H1 (cell line): Measurements from ENCODE around the gene LONP2. TPM values are rescaled to one million over a fixed set of nuclear protein-coding genes. Genes with fewer than 3 reads are reported as not detected.

Experiments used
- ASH2L ChIP-seq: fragments of 200-600, 300-600 bp; sonication (generic); IDR thresholded peaks from one replicate; pipeline ENCODE4 v1.7.1; 2017; ENCODE audit warnings: low read length
- CHD2 ChIP-seq: IDR thresholded peaks from 2 replicates; pipeline ENCODE4 v1.6.1; 2012; ENCODE audit warnings: low read length, improper control_type of control experiment
- EGR1 ChIP-seq: IDR thresholded peaks from 2 replicates; pipeline ENCODE4 v1.6.1; 2011; ENCODE audit warnings: low read depth, low read length, borderline replicate concordance
- GABPA ChIP-seq: IDR thresholded peaks from 2 replicates; pipeline ENCODE4 v1.6.1; 2011; ENCODE audit warnings: mild to moderate bottlenecking, low read length, moderate library complexity, borderline replicate concordance; ENCODE audit not compliant: insufficient read depth
- HDAC2 ChIP-seq, 2 experiments: fragments of 300-600 bp in 1 of 2; sonication (generic) in 1 of 2; IDR thresholded peaks; 2 replicates each; pipeline ENCODE4 v1.6.1; 2011 to 2012; ENCODE audit warnings: low read depth in 2 of 2, low read length in 2 of 2, mild to moderate bottlenecking in 2 of 2, moderate library complexity in 2 of 2, borderline replicate concordance in 1 of 2, inconsistent platforms in 1 of 2
- SIRT6 ChIP-seq: IDR thresholded peaks from one replicate; pipeline ENCODE4 v1.7.1; 2012; ENCODE audit warnings: low read length, inconsistent platforms
- TCF12 ChIP-seq: IDR thresholded peaks from 2 replicates; pipeline ENCODE4 v1.6.1; 2011; ENCODE audit warnings: low read depth, mild to moderate bottlenecking, low read length
- USF2 ChIP-seq: IDR thresholded peaks from 2 replicates; pipeline ENCODE4 v1.6.1; 2011; ENCODE audit warnings: low read length, improper control_type of control experiment
- polyA plus RNA-seq, 7 experiments: library from polyadenylated mRNA; depleted of rRNA in 3 of 7; stranded (reverse) in 5 of 7; unstranded in 2 of 7; fragments of >200 nt in 5 of 7; fragments of 200-250 nt in 2 of 7; gene quantifications; 1 replicate in 5 of 7; 2 replicates in 1 of 7; 4 replicates in 1 of 7; pipeline versions ENCODE4 v1.2.1 to v1.2.3, GENCODE V29; 2011 to 2013; ENCODE audit warnings: missing spikeins in 2 of 7, mixed read lengths in 2 of 7
- total RNA-seq: library from RNA; stranded (reverse); fragmentation: NEBNext Ultra II Directional; extraction: Animal tissue kit (Norgen Biotek cat#: 25700); gene quantifications from 2 replicates; pipeline ENCODE4 v1.2.1, GENCODE V29; 2021

Gene LONP2
- total and polyA plus RNA-seq, 2 of the 8 experiments (the other 6 are each of a cell fraction or from before 2014, with no cell fraction given): 8.1 to 23.1 TPM

- no peak for TF ChIP-seq HDAC2 (IDR thresholded peaks at IDR 0.05; ENCODE audit: borderline replicate concordance in 1 of 2, low read depth in 2 of 2, low read length in 2 of 2)
- no peak for TF ChIP-seq ASH2L
- TF ChIP-seq USF2: no peak
- no peak for TF ChIP-seq CHD2
- TF ChIP-seq SIRT6: no peak
- no peak for TF ChIP-seq GABPA
- no peak for TF ChIP-seq TCF12
- no peak for TF ChIP-seq EGR1
Observed at GRCh38 chr16:48235556-48236136, 8.5 kb upstream of the LONP2 start (continued).
